Stimulated activated CD4-positive, alpha-beta T cell treated with anti-CD3 and anti-CD28 coated beads, Interleukin-12 subunit alpha, Interleukin-12 subunit beta, amount 100 ng/mL, for 48 hours (primary cell): Measurements from ENCODE around the gene PEPD.

Source experiments
- DNase-seq, 3 donors: peaks; one replicate each; pipeline ENCODE4 v3.0.0-alpha.2; 2020; ENCODE audit warnings: low read depth in 2 of 3, low spot score in 1 of 3

Gene PEPD

DNA sequence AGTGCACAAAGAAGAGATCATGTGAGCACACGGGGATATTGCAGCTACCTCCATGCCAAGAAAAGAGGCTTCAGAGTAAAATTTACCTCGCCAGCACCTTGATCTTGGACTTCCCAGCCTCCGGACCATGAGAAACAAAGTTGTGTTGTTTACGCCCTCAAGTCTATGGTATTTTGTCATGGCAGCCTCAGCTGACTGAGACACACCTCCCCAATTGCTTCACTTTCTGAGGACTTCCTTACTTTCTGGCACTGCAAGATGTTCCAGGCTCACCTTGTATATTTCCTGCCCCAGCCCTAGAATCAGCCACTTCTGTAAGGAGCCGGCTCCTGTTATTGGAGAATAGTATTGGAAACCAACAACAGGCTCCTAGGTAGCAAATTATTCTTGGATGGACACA is 154.7 kb downstream of the PEPD start:
- DNase-seq = no peak

DNA sequence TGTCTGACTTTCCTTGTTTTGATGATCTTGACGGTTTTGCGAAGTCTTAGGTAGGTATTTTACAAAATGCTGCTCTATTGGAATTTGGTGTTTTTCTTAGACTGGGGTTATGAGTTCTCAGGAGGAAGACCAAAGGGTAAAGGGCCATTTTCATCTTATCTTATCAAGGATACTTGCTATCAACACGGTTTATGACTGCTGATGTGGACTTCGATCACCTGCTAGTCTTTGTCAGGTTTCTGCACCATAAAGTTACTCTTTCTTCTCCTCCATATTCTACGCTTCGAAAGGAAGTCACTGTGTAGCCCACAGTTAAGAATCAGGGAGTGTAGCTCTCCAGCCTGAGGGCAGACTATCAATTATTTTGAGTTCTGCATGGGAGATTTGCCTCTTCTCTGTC is 155.5 kb downstream of the PEPD start:
- no peak for DNase-seq

DNA sequence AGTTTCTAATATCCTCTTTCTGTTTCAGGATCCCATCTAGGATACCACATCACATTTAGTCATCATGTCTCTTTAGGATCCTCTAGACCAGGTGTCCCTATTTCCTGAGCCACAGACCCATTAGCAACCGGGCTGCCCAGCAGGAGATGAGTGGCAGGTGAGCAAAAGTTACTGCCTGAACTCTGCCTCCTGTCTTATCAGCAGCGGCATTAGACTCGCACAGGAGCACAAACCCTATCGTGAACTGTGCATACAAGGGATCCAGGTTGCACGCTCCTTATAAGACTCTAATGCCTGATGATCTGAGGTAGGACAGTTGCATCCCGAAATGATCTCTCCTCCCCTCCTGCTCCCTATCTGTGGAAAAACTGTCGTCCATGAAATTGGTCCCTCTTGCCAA is 155.9 kb downstream of the PEPD start:
- DNase-seq = no peak

DNA sequence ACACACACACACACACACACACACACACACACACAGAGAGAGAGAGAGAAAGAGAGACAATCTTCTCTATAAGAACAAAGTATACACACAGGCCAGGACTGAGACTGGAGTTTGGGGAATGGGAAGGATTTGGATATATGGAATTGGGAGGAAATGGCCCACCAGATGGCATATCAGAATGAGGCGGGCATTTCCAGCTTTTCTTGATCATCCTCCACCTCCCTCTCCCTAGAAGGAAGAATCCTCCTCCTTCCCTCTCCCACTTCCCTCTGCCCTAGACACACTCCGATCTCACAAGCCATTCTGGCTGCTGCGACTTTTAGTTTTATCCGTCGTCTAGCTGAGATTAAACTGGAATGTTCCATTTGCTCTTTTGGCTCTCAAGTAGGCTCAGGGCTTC is 158.1 kb downstream of the PEPD start:
- no peak for DNase-seq

DNA sequence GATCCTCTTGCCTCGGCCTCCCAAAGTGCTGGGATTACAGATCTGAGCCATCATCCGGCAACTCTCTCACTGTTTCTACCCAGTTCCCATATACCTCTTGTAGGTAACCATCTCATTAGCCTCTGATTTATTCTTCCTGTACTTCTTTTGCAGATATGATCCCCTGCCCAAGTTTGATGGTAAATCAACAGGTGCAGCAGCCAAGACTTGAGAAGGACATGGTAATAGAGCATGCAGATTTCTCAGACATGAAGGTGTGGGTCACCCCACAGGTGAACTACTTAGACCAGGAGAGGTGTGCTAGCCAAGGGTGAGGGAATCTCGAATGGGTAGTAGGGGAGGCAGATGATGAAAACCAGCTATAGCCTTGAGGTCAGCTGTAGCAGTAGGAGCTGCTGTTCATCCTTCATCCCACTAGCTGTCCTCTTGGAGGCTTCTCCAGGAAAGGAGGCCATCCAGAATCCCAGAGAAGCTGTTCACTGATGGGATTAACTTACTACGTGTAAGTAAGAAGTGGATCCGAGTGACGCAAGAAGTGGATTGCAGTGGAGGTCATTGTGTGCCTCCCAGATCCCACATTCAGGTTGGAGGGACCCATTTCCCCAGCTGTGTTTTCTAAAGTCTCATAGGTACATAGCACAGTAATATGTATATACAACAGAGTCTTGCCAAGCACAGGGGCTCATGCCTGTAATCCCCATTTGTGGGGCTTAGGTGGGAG is 158.9 kb downstream of the PEPD start:
- no peak for DNase-seq

DNA sequence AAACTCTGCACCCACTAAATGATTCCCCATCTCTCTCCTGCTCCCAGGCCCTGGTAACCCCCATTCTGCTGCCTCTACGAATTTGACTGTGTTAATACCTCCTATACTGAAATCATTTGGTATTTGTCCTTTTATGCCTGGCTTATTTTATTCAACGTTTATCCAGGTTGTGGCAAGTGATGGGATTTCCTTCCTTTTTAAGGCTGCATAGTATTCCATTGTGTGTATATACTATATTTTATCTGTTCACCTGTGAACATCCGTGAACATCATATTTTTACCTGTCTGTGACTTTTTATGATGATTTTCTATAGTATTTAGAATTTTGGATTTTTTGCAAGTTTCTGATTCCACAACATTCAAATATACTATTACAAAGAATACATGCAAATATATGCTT is 162.0 kb downstream of the PEPD start:
- DNase-seq = no peak

DNA sequence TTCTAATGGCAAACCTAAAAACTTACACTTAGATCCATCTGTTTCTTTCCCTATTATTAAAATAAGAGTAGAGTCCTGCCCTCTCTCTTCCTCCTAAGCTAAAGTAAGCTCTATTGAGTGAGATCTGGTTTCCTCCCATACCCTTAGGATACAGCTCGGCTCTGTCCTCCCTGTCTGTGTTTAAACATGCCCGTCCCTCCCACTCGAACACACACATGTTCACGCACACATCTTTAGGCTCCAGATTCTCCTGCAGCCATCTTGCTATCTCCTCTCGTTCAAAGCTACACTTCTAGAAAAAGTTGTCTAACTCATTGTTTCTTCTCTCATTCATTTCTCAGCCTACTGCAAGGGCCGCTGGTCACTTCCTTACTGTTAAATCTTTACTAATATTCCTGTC is 163.2 kb downstream of the PEPD start:
- DNase-seq = no peak

DNA sequence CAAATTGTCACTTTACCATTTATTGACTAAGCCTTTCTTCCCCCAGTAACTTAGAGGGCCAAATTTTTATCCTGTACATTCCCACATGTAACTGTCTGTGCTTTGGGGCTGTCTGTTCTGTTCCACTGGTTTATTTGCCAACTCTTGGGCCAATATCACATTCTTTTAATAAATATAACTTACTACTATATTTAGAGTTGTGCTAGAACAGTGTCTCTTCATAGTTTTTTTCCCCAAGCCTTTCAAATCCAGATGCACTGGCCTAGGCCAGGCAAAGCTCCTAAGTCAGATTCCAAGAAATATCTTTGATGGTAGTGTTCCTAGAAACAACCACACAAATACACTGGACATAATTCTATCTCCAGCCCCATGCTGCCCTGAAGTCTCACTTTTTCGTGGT is 164.0 kb downstream of the PEPD start:
- DNase-seq = no peak

DNA sequence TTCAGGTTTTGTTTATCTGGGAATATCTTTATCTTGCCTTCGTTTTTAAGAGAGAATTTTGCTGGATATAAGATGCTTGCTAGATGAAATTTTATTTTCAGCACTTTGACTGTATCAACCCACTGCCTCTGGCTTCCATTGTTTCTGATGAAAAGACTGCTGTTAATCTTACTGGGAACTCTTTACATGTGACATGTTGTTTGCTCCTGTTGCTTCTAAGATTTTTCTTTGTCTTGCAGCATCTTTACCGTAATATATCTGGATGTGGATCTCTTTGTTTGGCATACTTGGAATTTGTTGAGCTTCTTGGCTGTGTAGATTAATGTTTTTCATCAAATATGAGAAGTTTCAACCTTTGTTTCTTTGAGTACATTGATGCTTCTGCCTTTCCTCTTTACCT is 166.1 kb downstream of the PEPD start:
- DNase-seq = no peak

DNA sequence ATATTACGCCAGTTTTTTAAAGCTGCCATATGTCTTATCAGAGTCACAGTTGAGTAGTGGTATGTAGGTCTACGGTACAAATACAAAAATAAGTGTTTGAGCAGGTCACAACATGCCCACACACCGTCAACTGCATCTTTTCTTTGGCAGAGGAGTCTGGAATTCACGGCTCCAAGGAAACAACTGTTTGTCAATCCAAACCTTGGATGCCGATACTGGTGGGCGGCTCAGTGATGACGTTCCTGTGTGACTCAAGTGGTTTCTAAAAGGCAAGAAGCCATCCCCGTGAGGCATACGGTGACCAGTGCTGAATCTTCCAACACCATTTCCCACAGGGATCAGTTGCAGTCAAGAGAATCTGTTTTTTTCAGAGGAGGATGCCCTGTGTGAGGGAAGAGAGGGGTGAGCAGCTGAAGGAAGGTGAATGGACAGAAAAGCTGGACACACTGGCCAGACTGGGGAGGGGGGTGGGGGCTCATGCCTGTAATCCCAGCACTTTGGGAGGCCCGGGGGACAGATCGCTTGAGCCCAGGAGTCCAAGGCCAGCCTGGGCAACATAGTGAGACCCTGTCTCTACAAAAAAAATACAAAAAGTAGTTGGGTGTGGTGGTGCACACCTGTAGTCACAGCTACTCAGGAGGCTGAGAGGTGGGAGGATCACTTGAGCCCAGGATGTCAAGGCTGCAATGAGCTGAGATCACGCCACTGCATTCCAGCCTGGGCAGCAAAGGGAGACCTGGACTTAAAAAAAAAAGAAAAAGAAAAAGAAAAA is 170.9 kb downstream of the PEPD start:
- DNase-seq = no peak

DNA sequence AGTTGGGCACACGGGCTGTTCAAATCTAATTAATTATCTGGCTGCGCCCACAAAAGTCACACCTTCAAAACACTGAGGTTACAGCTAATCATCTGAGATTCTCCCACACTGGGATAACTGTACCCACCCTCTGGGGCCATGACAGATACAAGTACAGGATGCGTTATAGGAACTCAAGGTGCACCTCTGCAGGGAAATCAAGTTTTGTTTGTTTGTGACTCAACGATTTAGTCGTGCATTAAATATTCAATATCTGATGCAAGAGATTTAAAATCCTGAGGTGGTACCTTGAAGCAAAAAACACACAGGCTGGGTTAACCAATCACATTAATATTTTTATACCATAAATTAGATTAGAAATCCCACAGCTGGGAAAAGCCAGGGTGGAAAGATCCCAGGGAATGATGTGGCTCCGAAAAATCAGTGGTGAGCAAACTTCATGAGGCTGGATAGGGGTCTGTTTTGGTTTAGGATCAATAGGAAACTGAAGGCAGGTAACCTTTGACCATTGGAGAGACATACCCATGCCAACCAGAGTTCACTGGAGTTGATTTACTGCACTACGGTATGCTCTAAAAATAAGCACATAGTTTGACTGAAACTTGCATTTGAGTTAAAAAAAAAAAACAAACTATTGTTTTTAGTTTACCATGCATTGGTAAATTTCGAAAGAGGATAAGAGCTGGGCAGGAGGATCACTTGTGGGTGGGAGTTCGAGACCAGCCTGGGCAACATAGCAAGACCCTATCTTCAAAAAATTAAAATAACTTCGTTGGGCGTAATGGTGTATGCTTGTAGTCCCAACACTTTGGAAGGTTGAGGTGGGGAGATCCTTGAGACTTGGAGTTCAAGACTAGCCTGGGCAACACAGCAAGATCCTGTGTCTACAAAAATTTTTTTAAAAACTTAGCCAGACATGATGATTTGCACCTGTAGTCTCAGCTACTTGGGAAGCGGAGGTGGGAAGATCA is 172.0 kb downstream of the PEPD start:
- no peak for DNase-seq

DNA sequence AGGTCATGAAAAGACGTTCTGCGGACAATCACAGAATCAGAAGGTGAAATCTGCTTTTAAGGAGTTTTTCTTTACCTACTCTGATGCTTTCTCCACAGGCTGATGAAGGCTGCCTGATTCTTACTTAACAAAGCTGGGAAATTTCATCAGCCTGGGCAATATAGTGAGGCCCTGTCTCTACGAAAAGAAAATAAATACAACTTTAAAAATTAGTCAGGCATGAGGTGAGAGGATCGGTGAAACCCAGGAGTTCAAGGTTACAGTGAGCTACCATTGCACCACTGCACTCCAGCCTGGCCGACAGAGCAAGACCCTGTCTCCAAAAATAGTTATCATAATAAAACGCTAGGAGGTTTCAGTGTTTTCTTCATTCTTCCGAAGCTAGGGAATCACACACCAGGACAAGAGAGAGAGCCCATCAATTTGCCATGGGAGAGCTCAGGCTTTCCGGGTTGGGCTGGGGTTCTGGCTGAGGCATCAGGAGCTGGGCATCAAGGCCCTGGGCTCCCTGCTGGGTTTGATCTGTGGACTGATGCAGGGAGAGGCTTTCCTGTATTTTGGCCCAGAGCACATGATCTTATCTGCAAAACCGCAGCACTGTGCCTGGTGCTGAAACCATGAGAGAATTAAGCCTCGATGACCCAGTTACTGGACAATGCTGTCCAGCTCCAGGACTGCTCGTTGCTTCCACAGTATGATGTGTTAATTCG is 173.1 kb downstream of the PEPD start:
- DNase-seq = no peak

DNA sequence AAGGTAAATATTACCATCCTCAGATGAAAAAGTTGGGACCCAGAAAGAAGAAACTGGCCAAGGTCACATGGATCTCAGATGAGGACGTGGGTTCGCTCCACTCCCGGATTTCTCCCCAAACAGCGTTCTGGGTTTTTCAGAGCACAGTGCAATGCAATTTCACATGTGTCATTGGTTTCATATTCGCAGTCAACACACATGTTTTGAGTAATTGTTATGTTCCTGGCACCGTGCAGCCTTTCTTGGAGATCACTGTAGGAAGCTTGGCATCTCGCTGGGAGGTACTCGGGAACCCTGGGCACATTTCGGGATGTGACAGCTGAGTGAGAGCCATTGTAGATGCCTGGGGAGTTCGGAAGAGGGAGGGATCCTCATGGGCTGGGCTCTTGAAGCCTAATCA is 174.3 kb downstream of the PEPD start:
- DNase-seq = no peak

DNA sequence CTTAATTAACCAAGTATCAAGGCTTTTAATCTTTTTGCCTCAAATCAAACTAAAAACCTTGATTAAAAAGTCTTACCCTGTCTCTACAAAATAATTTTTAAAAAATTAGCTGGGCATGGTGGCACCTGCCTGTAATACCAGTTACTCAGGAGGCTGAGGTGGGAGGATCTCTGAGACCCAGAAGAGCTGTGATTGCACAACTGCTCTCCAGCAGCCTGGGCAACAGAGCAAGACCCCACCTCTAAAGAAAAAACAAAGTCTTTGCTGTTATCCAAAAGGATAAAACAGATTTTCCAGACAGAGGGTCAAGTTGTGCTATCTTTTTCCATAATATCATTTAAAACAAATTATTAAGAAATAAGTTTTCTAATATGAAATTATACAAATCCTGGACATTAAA is 174.9 kb downstream of the PEPD start:
- no peak for DNase-seq

DNA sequence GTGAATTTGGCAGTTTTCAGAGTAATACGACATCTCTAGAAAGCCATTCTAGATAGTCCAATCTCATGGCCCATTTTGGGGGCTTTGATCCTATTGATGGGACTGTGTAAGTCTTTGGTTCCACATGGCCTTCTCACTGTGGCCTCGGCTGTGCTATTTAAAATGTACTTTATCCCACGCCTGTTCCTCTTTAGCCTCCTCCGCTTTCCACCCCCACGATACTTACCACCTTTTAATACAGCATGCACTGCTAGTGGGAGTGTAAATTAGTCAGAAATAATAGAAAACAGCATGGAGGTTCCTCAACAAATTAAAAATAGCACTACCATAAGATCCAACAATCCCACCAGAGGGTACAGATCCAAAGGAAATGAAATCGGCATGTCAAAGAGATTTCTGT is 176.4 kb downstream of the PEPD start:
- no peak for DNase-seq

DNA sequence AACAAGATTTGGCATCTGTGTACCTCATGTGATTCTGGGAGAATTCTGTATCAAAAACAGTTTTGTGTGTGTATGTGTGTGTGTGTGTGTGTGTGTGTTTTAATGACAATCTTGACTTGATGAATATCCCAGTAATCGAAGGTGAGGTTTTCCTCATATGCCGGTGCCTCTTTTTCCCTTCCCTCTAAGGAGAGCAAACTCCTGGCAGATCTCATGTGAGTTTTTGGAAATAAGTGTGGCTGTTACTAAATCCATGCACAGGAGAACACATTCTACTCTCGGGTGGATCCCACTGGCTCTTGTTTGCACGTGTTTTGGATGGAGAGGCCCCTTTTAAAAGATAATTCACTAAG is 177.0 kb downstream of the PEPD start:
- DNase-seq = no peak

DNA sequence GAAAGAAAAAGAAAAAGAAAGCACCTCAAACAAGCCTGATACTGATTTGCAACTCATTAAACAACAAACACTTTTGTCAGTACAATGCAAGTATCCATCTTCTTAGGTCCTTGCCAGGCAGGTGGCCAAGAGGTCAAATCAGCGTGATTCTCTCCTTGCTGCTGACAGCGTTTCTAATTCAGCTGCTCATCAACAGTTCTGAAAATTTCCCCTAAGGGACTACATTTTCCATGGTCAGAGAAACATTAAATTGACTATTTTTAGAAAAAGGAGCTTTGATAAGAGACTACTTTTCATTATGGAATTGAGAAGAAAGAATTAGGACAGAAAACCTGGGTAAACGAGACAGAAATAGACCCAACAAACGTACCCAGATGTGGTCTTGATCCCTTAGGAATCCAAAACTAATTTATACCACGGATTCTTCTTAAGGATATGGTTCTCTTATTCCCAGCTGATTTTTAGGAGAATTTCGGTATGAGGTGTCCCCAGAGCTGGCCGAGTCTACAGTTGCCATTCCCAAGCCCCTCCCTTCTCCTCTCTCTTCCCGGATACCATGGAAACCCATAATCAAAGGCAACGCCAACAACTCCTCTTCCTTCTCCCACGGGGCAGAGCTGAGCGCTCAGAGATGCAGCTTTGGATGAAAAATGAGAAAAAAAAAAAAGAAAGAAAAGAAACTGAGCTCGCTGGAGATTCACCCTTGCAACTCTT is 177.6 kb downstream of the PEPD start:
- DNase-seq = no peak

DNA sequence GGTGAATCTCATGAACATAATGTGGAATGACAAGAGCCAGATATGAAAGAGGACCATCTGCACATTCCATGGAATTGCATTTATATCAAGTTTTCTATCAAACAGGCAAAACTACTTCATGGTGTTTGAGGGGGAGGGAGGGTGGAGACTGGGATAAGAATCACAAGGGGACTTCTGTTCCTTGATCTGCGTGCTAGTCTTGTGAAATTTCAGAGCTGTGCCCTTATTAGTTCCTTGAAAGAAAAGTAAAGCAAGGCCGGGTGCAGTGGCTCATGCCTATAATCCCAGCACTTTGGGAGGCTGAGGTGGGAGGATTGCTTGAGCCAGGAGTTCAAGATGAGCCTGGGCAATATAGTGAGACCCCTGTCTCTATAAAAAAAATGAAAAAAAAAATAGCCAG is 178.3 kb downstream of the PEPD start:
- DNase-seq = no peak

DNA sequence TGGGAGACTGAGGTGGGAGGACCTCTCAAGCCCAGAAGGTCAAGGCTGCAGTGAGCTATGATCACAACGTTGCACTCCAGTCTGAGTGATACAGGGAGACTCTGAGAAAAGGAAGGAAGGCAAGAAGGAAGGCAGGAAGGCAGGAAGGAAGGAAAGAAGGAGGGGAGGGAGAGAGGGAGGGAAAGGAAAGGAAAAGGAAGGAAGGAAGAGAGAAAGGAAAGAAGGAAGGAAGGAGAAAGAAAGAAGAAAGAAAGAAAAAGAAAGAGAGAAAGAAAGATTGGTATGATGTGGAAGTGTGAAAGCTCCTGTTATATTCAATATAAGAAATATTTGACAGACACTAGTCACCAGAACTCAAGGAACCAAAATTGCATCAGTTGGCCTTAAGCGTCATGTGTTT is 180.6 kb downstream of the PEPD start:
- DNase-seq = no peak
